ENCODE data around the gene MYOCOS.

The MYOCOS gene

DNA sequence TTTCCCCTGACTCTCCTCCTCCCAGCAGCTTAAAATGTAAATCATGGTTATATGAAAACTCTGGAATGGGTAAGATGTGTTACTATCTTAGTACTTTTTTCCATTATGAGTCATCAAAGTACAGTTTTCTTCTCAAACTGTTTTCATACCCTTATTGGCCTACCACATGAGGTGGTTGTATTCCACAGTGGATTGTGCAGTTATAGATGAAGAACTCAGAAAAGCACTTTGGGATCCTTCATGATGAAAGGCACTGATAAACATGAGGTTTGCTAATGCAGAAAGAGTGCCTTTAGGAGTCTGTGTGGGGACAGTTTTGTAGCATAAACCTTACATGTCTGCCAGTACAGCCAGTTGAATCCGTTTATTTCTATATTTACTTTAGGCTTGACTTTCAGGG lies 32.0 kb upstream of the MYOCOS start:
- Histone ChIP-seq H2BK5ac (ENCODE audit: low read length) (no peak overlapping the region), H3K27me3 (ENCODE audit: control insufficient read depth in 3 of 3, insufficient read depth in 3 of 3, low read depth in 1 of 3, low read length in 3 of 3) (no peaks in the 10 kb centered on the region), H2AK5ac (ENCODE audit: low read depth, low read length) (no peak overlapping the region), H2BK12ac (ENCODE audit: low read length) (no peak overlapping the region), H3K4me2 (ENCODE audit: insufficient read depth, low read length, poor library complexity, severe bottlenecking) (no peak overlapping the region), H3K4ac (ENCODE audit: low read length) (no peak overlapping the region), H3K4me3 (ENCODE audit: low read length in 2 of 2) (no peak overlapping the region), H2AFZ (ENCODE audit: low read length) (no peak overlapping the region), H3K23ac (ENCODE audit: low read depth, low read length, poor library complexity) (no peak overlapping the region), H2BK15ac (ENCODE audit: low read length) (no peak overlapping the region), H3K36me3 (replicated peaks in 1 of 2; ENCODE audit: control insufficient read depth in 2 of 2, insufficient read depth in 2 of 2, low read length in 2 of 2) (peaks cover 26 to 98% of the 10 kb centered on the region in 2 donors), H3K14ac (ENCODE audit: low read length) (no peak overlapping the region), H4K8ac (ENCODE audit: low read depth, low read length) (no peak overlapping the region), H3K79me1 (ENCODE audit: low read depth, low read length) (no peaks in the 10 kb centered on the region), H3K18ac (ENCODE audit: low read length) (no peak overlapping the region), H4K91ac (ENCODE audit: low read depth, low read length, poor library complexity) (no peak overlapping the region), H3K9me3 (replicated peaks in 1 of 2; ENCODE audit: control insufficient read depth in 2 of 2, insufficient read depth in 1 of 2, low read depth in 1 of 2, low read length in 2 of 2) (no peaks in the 10 kb centered on the region), H3K27ac (replicated peaks; ENCODE audit: low read length) (no peak overlapping the region), H3K4me1 (ENCODE audit: control insufficient read depth in 2 of 2, insufficient read depth in 1 of 2, low read depth in 1 of 2, low read length in 2 of 2) (no peaks in the 10 kb centered on the region), H3K9ac (ENCODE audit: low read depth, low read length, poor library complexity) (no peak overlapping the region), H2BK120ac (ENCODE audit: low read depth, low read length) (no peak overlapping the region)
- no CpG with 5 or more reads among the region's 1 CpG for WGBS, 2 donors (ENCODE audit: extremely low coverage in 2 of 2, insufficient read length in 2 of 2, insufficient replicate concordance in 1 of 2)
- no peak for DNase-seq (ENCODE audit: low spot score)

DNA sequence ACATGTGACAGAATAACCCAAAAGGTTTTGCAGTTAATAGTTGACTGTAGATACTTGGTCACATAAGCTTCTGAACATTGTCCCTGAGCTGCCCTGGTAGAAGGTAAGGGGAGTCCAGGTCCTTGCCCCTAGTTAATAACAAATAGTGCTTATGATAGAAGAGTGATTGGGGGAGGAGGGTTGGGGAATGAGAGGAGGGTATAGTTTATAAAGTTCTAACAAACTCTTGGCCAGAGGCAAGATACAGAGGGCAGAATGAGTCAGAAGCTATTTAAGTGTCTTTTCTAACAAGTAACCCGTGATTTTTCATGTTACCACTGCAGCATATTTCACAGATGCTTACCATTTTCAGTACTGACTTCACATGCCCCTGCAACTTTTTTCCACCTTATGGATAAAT lies 26.7 kb upstream of the MYOCOS start:
- Histone ChIP-seq H3K23ac (ENCODE audit: low read depth, low read length, poor library complexity) (no peak overlapping the region), H3K27me3 (ENCODE audit: control insufficient read depth in 3 of 3, insufficient read depth in 3 of 3, low read depth in 1 of 3, low read length in 3 of 3) (no peaks in the 10 kb centered on the region), H3K9ac (ENCODE audit: low read depth, low read length, poor library complexity) (no peak overlapping the region), H4K8ac (ENCODE audit: low read depth, low read length) (no peak overlapping the region), H2BK5ac (ENCODE audit: low read length) (no peak overlapping the region), H3K27ac (replicated peaks; ENCODE audit: low read length) (no peak overlapping the region), H3K9me3 (replicated peaks in 1 of 2; ENCODE audit: control insufficient read depth in 2 of 2, insufficient read depth in 1 of 2, low read depth in 1 of 2, low read length in 2 of 2) (no peaks in the 10 kb centered on the region), H2AFZ (ENCODE audit: low read length) (no peak overlapping the region), H3K18ac (ENCODE audit: low read length) (no peak overlapping the region), H3K14ac (ENCODE audit: low read length) (no peak overlapping the region), H3K4me3 (ENCODE audit: low read length in 2 of 2) (no peak overlapping the region), H3K36me3 (replicated peaks in 1 of 2; ENCODE audit: control insufficient read depth in 2 of 2, insufficient read depth in 2 of 2, low read length in 2 of 2) (peaks cover 10 to 65% of the 10 kb centered on the region in 2 donors), H3K4me1 (ENCODE audit: control insufficient read depth in 2 of 2, insufficient read depth in 1 of 2, low read depth in 1 of 2, low read length in 2 of 2) (no peaks in the 10 kb centered on the region), H3K4ac (ENCODE audit: low read length) (no peak overlapping the region), H3K79me1 (ENCODE audit: low read depth, low read length) (no peaks in the 10 kb centered on the region), H3K4me2 (ENCODE audit: insufficient read depth, low read length, poor library complexity, severe bottlenecking) (no peak overlapping the region), H2BK15ac (ENCODE audit: low read length) (no peak overlapping the region), H2BK12ac (ENCODE audit: low read length) (no peak overlapping the region), H4K91ac (ENCODE audit: low read depth, low read length, poor library complexity) (no peak overlapping the region), H2BK120ac (ENCODE audit: low read depth, low read length) (no peak overlapping the region), H2AK5ac (ENCODE audit: low read depth, low read length) (no peak overlapping the region)
- no peak for DNase-seq (ENCODE audit: low spot score)
- WGBS, 2 donors (ENCODE audit: extremely low coverage in 2 of 2, insufficient read length in 2 of 2, insufficient replicate concordance in 1 of 2): no CpG with 5 or more reads among the region's 1 CpG

DNA sequence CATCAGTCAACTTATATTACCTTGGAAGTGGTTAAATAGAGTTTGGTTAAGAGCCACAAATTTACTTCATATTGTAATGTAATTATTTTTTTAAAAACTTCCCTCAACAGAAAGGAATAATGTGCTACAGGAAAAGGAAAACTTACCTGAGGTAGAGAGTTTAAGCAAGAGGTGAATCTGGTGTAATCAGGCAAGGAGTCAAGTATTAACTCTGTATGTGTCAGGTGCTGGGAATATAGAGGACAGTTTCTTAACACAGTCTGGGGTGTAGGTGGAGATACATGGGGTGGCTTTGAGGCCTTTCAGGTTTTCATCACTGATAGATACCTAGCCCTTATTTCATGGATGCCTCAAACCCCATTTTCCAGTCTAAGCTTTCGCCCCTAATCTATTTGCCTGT lies 25.9 kb upstream of the MYOCOS start:
- H3K79me1 ChIP-seq (ENCODE audit: low read depth, low read length): no peaks in the 10 kb centered on the region
- no peak for DNase-seq (ENCODE audit: low spot score)
- no peak overlapping the region for H3K23ac ChIP-seq (ENCODE audit: low read depth, low read length, poor library complexity)
- H3K14ac ChIP-seq (ENCODE audit: low read length): no peak overlapping the region
- no peak overlapping the region for H2AK5ac ChIP-seq (ENCODE audit: low read depth, low read length)
- H3K4me2 ChIP-seq (ENCODE audit: insufficient read depth, low read length, poor library complexity, severe bottlenecking): no peak overlapping the region
- no peaks in the 10 kb centered on the region for H3K4me1 ChIP-seq (ENCODE audit: control insufficient read depth in 2 of 2, insufficient read depth in 1 of 2, low read depth in 1 of 2, low read length in 2 of 2)
- no peak overlapping the region for H3K9ac ChIP-seq (ENCODE audit: low read depth, low read length, poor library complexity)
- no peak overlapping the region for H2BK12ac ChIP-seq (ENCODE audit: low read length)
- H3K27ac ChIP-seq (replicated peaks; ENCODE audit: low read length): no peak overlapping the region
- H3K36me3 ChIP-seq (replicated peaks in 1 of 2; ENCODE audit: control insufficient read depth in 2 of 2, insufficient read depth in 2 of 2, low read length in 2 of 2): peaks cover 10 to 57% of the 10 kb centered on the region in 2 donors
- H3K4ac ChIP-seq (ENCODE audit: low read length): no peak overlapping the region
- no peak overlapping the region for H2BK15ac ChIP-seq (ENCODE audit: low read length)
- no peak overlapping the region for H2BK120ac ChIP-seq (ENCODE audit: low read depth, low read length)
- H3K4me3 ChIP-seq (ENCODE audit: low read length in 2 of 2): no peak overlapping the region
- H3K9me3 ChIP-seq (replicated peaks in 1 of 2; ENCODE audit: control insufficient read depth in 2 of 2, insufficient read depth in 1 of 2, low read depth in 1 of 2, low read length in 2 of 2): no peaks in the 10 kb centered on the region
- H4K91ac ChIP-seq (ENCODE audit: low read depth, low read length, poor library complexity): no peak overlapping the region
- no peak overlapping the region for H2AFZ ChIP-seq (ENCODE audit: low read length)
- H3K27me3 ChIP-seq (ENCODE audit: control insufficient read depth in 3 of 3, insufficient read depth in 3 of 3, low read depth in 1 of 3, low read length in 3 of 3): no peaks in the 10 kb centered on the region
- H3K18ac ChIP-seq (ENCODE audit: low read length): no peak overlapping the region
- no peak overlapping the region for H4K8ac ChIP-seq (ENCODE audit: low read depth, low read length)
- WGBS, 2 donors (ENCODE audit: extremely low coverage in 2 of 2, insufficient read length in 2 of 2, insufficient replicate concordance in 1 of 2): no CpG with 5 or more reads among the region's 1 CpG
- no peak overlapping the region for H2BK5ac ChIP-seq (ENCODE audit: low read length)

DNA sequence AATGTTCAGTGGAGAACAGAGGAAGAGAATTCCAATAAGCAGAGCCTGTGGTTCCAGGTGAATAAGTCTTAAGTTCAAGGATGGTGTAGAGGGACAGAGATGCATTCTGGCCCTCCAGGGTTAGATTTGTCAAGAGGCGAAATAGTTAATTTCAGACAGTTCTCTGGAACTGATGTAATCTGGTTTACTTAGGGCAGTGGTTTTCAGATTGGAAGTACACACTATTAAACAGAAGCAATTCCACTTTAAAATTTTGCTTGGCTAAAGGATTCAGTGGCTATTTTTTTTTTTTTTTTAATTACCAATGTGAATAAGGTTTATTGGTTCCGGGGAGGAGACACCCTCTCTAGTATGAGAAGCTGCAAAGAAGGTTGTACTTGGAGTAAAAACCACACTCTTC lies 25.3 kb upstream of the MYOCOS start:
- Histone ChIP-seq H4K8ac (ENCODE audit: low read depth, low read length) (no peak overlapping the region), H3K4me1 (ENCODE audit: control insufficient read depth in 2 of 2, insufficient read depth in 1 of 2, low read depth in 1 of 2, low read length in 2 of 2) (no peaks in the 10 kb centered on the region), H3K36me3 (replicated peaks in 1 of 2; ENCODE audit: control insufficient read depth in 2 of 2, insufficient read depth in 2 of 2, low read length in 2 of 2) (peaks cover 6 to 51% of the 10 kb centered on the region in 2 donors), H2AK5ac (ENCODE audit: low read depth, low read length) (no peak overlapping the region), H2AFZ (ENCODE audit: low read length) (no peak overlapping the region), H3K9me3 (replicated peaks in 1 of 2; ENCODE audit: control insufficient read depth in 2 of 2, insufficient read depth in 1 of 2, low read depth in 1 of 2, low read length in 2 of 2) (no peaks in the 10 kb centered on the region), H3K79me1 (ENCODE audit: low read depth, low read length) (no peaks in the 10 kb centered on the region), H3K18ac (ENCODE audit: low read length) (no peak overlapping the region), H3K27me3 (ENCODE audit: control insufficient read depth in 3 of 3, insufficient read depth in 3 of 3, low read depth in 1 of 3, low read length in 3 of 3) (no peaks in the 10 kb centered on the region), H3K4me3 (ENCODE audit: low read length in 2 of 2) (no peak overlapping the region), H3K9ac (ENCODE audit: low read depth, low read length, poor library complexity) (no peak overlapping the region), H3K27ac (replicated peaks; ENCODE audit: low read length) (no peak overlapping the region), H2BK15ac (ENCODE audit: low read length) (no peak overlapping the region), H2BK120ac (ENCODE audit: low read depth, low read length) (no peak overlapping the region), H3K4me2 (ENCODE audit: insufficient read depth, low read length, poor library complexity, severe bottlenecking) (no peak overlapping the region), H2BK12ac (ENCODE audit: low read length) (no peak overlapping the region), H4K91ac (ENCODE audit: low read depth, low read length, poor library complexity) (no peak overlapping the region), H2BK5ac (ENCODE audit: low read length) (no peak overlapping the region), H3K23ac (ENCODE audit: low read depth, low read length, poor library complexity) (no peak overlapping the region), H3K4ac (ENCODE audit: low read length) (no peak overlapping the region), H3K14ac (ENCODE audit: low read length) (no peak overlapping the region)
- no peak for DNase-seq (ENCODE audit: low spot score)
- WGBS, 2 donors (ENCODE audit: extremely low coverage in 2 of 2, insufficient read length in 2 of 2, insufficient replicate concordance in 1 of 2): no CpG with 5 or more reads among the region's 2 CpGs
